Sigmoid colon (tissue), 7 donors: ENCODE results near the gene MECP2. TPM values are rescaled to one million over a fixed set of nuclear protein-coding genes. Genes with fewer than 3 reads are reported as not detected.

Experiments used
- DNase-seq: peaks from one replicate; pipeline ENCODE4 v3.0.0-alpha.2; 2019
- H3K27ac ChIP-seq, 4 donors: fragments of 200-600 bp; sonication (generic); one replicate each; pipeline ENCODE4 v1.5.1; 2016 to 2019; ENCODE audit warnings: mild to moderate bottlenecking in 1 of 4
- H3K27me3 ChIP-seq, 3 donors: fragments of 200-600 bp; sonication (generic); one replicate each; pipeline ENCODE4 v1.5.1; 2019; ENCODE audit warnings: mild to moderate bottlenecking in 1 of 3
- H3K36me3 ChIP-seq, 4 donors: fragments of 200-600 bp; sonication (generic); one replicate each; pipeline ENCODE4 v1.5.1; 2016 to 2019
- H3K4me1 ChIP-seq, 4 donors: fragments of 200-600 bp; sonication (generic); one replicate each; pipeline ENCODE4 v1.5.1; 2017 to 2019
- H3K4me3 ChIP-seq, 4 donors: fragments of 200-600 bp; sonication (generic); one replicate each; pipeline ENCODE4 v1.5.1; 2017 to 2019; ENCODE audit warnings: mild to moderate bottlenecking in 2 of 4, moderate library complexity in 1 of 4
- H3K9me3 ChIP-seq, 4 donors: fragments of 200-600 bp in 3 of 4; sonication (generic) in 3 of 4; one replicate each; pipeline versions ENCODE4 v1.5.1 to v1.6.1; 2013 to 2019
- EP300 ChIP-seq, 4 donors: sonication (generic); formaldehyde crosslinking; IDR thresholded peaks; one replicate each; pipeline ENCODE4 v1.6.1; 2017; ENCODE audit warnings: antibody characterized with exemption in 4 of 4
- POLR2A ChIP-seq, 2 donors: fragments of 450-650 bp; IDR thresholded peaks; one replicate each; pipeline ENCODE4 v1.6.1; 2016; ENCODE audit warnings: antibody characterized with exemption in 2 of 2, mild to moderate bottlenecking in 2 of 2, moderate library complexity in 2 of 2
- POLR2AphosphoS5 ChIP-seq, 4 donors: sonication (generic); formaldehyde crosslinking; IDR thresholded peaks; one replicate each; pipeline ENCODE4 v1.6.1; 2017; ENCODE audit warnings: antibody characterized with exemption in 4 of 4
- WGBS, 2 donors: extraction: QIAGEN DNeasy Blood & Tissue Kit; methylation state at CpG; one replicate each; pipeline ENCODE4 v1.1.7; 2013; 5-methylcytosine and 5-hydroxymethylcytosine counted together
- intact Hi-C: fragments of 100-400 bp; cut with DNase I; formaldehyde crosslinking; loops from one replicate; pipeline ENCODE4 v1.15.1; 2023
- polyA plus RNA-seq, 3 donors: library from polyadenylated mRNA; stranded (reverse); fragments of 200-250 nt; gene quantifications; one replicate each; pipeline ENCODE4 v1.2.3, GENCODE V29; 2013
- total RNA-seq, 4 donors: library from RNA; depleted of rRNA; stranded (reverse); fragments of >200 nt; gene quantifications; one replicate each; pipeline ENCODE4 v1.1.0, GENCODE V29; 2016
- TF ChIP-seq, protein P1 (sequence below), 4 experiments: fragments of 450-650 bp in 3 of 4; fragments of 200-600 bp in 1 of 4; IDR thresholded peaks; one replicate each; pipeline ENCODE4 v1.5.1; 2016 to 2019; ENCODE audit warnings: antibody characterized with exemption in 4 of 4, mild to moderate bottlenecking in 3 of 4, moderate library complexity in 2 of 4
- donor health status: healthy with polysubstance abuse.
- donor health status: Bipolar disorder and iron deficiency.
- donor health status: healthy.

Gene MECP2
- total and polyA plus RNA-seq, 7 donors, result 14.4 to 57.9 (median 43.9) TPM

DNA sequence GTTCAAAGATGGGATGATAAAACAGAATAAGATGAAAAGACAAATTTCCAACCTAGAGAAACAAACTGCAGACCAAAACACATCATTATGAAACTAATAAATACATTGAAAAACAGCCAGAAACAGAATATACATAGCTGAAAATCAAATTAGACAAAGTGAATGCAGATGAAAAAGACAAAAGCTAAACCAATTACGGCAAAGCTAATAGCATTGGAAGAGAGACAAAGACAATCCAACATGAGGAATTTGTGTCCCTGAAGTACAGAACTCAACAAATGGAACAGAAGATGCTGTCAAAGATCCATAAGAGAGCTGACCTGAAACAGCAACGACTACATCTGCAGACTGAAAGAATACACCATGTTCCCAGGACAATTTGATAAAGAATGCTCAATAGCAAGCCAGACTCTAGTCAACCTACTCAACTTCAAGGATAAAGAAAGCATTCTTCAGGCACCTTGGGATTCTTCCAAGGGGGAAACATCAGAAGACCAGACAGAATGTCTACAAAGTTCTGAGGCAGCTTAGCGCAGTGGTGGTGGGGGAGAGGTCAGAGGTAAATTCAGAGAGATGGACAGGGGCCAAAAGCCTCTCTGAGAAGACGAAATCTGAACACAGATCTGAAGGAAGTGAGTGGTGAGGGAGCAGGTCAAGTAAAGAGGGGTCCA lies 50.4 kb downstream of the MECP2 start:
- DNase-seq, result no peak
- no peaks in the 10 kb centered on the region for H3K27me3 ChIP-seq
- WGBS, 2 donors, result 65 to 72% methylated on average over 4 of the region's 4 CpGs
- H3K27ac ChIP-seq, result peak overlapping the region; percentile 64 to 81 (median 70)
- TF ChIP-seq EP300 (IDR thresholded peaks at IDR 0.05) (no peak), POLR2A (IDR thresholded peaks at IDR 0.05) (no peak), POLR2AphosphoS5 (IDR thresholded peaks at IDR 0.05) (no peak)
- TF ChIP-seq, protein P1, sequence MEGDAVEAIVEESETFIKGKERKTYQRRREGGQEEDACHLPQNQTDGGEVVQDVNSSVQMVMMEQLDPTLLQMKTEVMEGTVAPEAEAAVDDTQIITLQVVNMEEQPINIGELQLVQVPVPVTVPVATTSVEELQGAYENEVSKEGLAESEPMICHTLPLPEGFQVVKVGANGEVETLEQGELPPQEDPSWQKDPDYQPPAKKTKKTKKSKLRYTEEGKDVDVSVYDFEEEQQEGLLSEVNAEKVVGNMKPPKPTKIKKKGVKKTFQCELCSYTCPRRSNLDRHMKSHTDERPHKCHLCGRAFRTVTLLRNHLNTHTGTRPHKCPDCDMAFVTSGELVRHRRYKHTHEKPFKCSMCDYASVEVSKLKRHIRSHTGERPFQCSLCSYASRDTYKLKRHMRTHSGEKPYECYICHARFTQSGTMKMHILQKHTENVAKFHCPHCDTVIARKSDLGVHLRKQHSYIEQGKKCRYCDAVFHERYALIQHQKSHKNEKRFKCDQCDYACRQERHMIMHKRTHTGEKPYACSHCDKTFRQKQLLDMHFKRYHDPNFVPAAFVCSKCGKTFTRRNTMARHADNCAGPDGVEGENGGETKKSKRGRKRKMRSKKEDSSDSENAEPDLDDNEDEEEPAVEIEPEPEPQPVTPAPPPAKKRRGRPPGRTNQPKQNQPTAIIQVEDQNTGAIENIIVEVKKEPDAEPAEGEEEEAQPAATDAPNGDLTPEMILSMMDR (IDR thresholded peaks at IDR 0.05), result no peak
- no peak overlapping the region for H3K4me3 ChIP-seq
- intact Hi-C loops, result no loop called here
- no peaks in the 10 kb centered on the region for H3K36me3 ChIP-seq
- peaks cover 0 to 100% (median 68%) of the 10 kb centered on the region in 4 donors for H3K4me1 ChIP-seq
- no peaks in the 10 kb centered on the region for H3K9me3 ChIP-seq

DNA sequence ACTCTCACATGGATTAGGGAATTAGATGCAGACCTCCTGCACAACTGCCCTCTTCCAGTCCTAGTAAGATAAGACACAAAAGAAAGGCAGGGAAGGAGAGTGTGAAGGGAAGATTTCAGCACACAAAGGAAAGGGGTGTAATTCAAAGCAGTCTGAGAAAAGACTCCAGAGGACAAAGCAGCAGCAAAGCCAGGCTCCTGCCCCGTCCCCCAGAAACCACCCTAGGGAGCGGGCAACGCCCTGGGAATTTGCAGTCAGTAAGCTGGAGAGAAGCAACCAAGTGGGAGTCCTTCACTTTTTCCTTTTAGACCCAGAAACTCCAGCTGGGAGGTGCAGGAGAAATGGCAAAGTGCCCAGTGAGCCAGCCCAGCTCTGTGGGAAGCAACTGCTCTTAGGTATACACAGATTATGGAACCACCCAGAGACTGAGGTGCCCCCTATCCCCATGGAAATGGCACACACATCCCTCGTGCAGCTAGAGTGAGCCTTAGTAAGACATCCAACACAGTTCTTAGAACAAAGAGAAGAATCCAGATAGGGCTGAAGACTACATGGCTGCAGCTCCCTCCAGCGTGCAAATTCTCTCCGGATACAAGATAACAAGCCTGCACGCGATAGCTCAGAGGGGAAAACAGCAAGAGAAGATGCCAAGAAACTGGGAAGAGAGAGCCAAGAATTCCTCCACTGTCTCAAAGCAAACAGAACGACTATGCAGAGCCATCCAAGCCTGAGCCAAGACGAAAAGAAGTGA lies 51.3 kb downstream of the MECP2 start:
- WGBS, 2 donors, result 61 to 66% methylated on average over 10 of the region's 10 CpGs
- intact Hi-C loops, result no loop called here
- Histone ChIP-seq H3K9me3 (no peaks in the 10 kb centered on the region), H3K27me3 (no peaks in the 10 kb centered on the region), H3K4me1 (peaks cover 0 to 100% (median 74%) of the 10 kb centered on the region in 4 donors), H3K36me3 (no peaks in the 10 kb centered on the region), H3K27ac (peak overlapping the region; percentile 64 to 81 (median 70)), H3K4me3 (peak overlapping the region in 2 of 4 donors; percentile 0 to 17)
- DNase-seq, result peak; percentile 80
- TF ChIP-seq POLR2AphosphoS5 (IDR thresholded peaks at IDR 0.05), result peak in 3 of 4 donors; percentile 5 to 38 (median 30)
- TF ChIP-seq, protein P1 (IDR thresholded peaks at IDR 0.05), result no peak

DNA sequence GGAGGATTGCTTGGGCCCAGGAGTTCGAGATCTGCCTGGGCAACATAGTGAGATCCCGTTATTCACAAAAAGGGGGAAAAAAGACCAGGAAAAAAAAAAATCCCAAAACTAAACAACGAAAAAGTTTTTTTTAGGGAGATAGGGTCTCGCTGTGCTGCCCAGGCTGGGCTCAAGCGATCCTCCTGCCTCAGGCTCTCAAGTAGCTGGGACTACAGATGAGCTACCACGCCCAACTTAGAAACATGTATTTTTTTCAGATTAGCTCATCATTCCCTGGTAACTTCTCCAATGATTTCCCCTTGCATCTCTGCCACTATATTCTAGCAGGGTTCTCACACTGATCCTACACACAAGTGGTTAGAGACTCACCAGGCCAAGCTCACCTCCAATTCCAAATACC lies 53.4 kb downstream of the MECP2 start:
- Histone ChIP-seq H3K4me1 (peaks cover 0 to 100% (median 69%) of the 10 kb centered on the region in 4 donors), H3K36me3 (no peaks in the 10 kb centered on the region), H3K4me3 (no peak overlapping the region), H3K27ac (peak overlapping the region; percentile 40 to 81 (median 70)), H3K27me3 (no peaks in the 10 kb centered on the region), H3K9me3 (no peaks in the 10 kb centered on the region)
- TF ChIP-seq POLR2A (IDR thresholded peaks at IDR 0.05) (no peak), EP300 (IDR thresholded peaks at IDR 0.05) (no peak), POLR2AphosphoS5 (IDR thresholded peaks at IDR 0.05) (no peak)
- TF ChIP-seq, protein P1 (IDR thresholded peaks at IDR 0.05), result no peak
- 94 to 96% methylated on average over 6 of the region's 6 CpGs for WGBS, 2 donors
- intact Hi-C loops, result no loop called here
- DNase-seq, result no peak

DNA sequence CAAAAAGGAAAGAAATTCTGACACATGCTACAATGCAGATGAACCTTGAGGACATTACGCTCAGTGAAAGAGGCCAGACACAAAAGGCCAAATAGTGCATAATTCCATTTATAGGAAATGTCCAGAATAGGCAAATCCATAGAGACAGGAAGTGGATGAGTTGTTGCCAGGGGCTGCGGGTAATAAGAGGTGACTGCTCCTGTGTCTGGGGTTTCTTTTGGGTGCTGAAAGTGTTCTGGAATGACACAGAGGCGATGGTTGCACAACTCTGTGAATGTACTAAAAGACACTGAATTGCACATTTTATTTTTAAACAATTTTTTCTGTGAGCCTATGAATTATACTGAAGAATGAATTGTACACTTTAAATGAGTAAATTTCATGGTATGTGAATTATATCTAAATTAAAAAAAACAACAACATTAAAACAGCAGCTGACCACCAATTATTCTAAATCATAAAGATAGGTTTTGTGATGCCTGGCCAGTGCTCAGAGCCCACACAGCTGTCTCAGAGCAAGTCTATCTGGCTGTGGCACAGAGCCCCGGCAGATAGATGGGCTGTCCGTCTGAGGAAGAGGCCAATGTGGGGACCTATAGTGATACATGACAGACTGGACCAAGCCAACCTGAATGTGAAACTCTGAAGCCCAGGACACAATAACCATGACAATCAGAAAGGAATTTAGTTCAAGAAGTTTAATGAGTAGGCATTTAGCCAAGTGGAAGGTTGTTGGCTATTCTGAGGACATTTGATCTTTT lies 54.3 kb downstream of the MECP2 start:
- peak overlapping the region; percentile 41 to 81 (median 70) for H3K27ac ChIP-seq
- H3K4me1 ChIP-seq, result peaks cover 0 to 91% (median 60%) of the 10 kb centered on the region in 4 donors
- no peaks in the 10 kb centered on the region for H3K36me3 ChIP-seq
- no peak overlapping the region for H3K4me3 ChIP-seq
- WGBS, 2 donors, result 79 to 85% methylated on average over 5 of the region's 5 CpGs
- no peak for DNase-seq
- no peaks in the 10 kb centered on the region for H3K9me3 ChIP-seq
- intact Hi-C loops, result no loop called here
- TF ChIP-seq EP300 (IDR thresholded peaks at IDR 0.05) (no peak), POLR2A (IDR thresholded peaks at IDR 0.05) (no peak), POLR2AphosphoS5 (IDR thresholded peaks at IDR 0.05) (no peak)
- TF ChIP-seq, protein P1 (IDR thresholded peaks at IDR 0.05), result no peak
- H3K27me3 ChIP-seq, result no peaks in the 10 kb centered on the region
